Measurements from ENCODE around the gene MCEE. TPM values are rescaled to one million over a fixed set of nuclear protein-coding genes. Genes with fewer than 3 reads are reported as not detected.

Gene MCEE
- total RNA-seq, result 28.5 TPM

DNA sequence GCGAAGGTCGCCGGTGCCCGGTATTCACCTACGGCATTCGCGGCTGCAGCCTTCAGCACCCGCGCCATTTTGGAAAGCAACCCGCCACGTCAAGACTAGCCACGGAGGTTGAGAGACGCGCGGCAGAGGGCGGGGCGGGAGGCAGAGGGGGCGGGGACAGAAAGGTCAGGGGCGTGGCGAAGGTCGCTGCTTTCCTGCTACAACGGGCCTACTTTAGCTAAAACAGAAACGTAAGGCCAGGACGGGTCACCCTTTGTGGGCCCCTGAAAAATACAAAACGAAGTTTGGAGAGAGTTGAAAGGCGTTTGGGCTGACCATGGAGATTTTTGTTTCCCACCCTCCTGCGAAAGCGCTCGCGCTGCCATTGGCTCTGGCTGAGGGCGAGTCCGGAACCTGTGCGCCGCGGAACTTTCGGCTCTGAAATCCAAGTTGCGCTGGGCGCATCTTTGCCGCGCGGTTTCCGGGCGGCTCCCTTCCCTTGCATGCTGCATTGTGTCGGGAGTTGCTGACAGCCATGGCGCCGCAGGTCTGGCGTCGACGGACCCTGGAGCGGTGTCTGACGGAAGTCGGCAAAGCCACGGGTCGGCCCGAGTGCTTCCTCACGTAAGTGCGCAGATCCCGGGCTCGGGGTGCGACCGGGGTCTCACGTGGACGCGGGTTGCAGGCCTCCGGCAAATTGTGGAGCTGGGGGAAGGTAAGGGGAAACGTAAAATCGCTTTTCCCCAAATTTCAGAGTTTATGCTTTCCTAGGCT, at the start of gene MCEE, which contains the start of gene MPHOSPH10:
TSS of gene MCEE (minus strand) at position 78 of the 753 bp plus-strand sequence. CDS start at position 68, 10 bp downstream.
TSS of gene MPHOSPH10 (plus strand) at position 483 of the 753 bp plus-strand sequence. CDS start at position 515, 32 bp downstream.

DNA sequence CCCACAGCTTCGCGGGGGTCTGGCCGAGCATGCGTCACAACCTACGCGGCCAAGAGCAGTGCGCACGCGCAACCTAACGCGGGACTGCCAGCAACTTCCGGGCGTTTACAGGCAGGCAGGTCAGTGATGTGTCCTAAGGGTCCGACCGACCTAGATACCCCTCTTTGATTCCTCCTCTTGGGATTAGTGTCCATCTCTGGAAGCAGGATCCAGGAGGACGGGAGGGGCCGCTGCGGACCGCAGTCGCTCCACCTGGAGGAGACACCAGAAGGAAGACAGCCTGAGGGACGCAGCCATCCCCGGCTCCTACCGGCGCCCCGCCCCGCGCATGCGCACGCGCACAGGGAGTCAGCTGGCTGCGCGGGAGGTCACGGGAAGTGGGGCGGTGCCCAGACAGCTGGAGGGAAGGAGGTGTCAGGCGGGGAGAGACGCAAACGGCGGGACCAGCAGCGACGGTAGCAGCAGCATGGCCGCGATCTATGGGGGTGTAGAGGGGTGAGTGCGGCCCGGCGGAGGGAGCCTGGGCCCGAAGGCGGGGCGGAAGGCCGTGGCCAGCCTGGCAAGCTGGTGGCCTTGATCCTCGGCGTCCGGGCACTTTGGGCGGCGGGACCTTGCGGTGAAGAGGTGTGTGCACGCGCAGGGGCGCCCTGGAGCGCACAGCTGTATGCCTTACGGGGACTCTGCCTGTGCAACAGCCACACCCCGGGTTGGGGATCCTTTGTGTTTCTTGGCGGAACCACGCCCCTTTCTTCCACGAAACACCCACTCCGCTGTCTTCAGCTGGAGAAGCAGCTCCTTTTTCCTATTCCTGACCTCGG, 61.6 kb downstream of the MCEE start, which contains the start of gene NAGK:
TSS of gene NAGK (plus strand) at position 431 of the 818 bp plus-strand sequence. CDS start at position 467, 36 bp downstream.

Other genes with a start within 250 kb of the MCEE start
- 25.7 TPM for gene VAX2, start 229.7 kb downstream of the MCEE start, total RNA-seq
- 24.9 TPM for gene ATP6V1B1, start 194.3 kb downstream of the MCEE start, total RNA-seq
- 9.1 TPM for gene ANKRD53, start 151.6 kb downstream of the MCEE start, total RNA-seq
- 94.7 TPM for gene TEX261, start 135.4 kb downstream of the MCEE start, total RNA-seq
- 65.3 TPM for gene NAGK, start 61.6 kb downstream of the MCEE start, total RNA-seq
- 25.7 TPM for gene MPHOSPH10, start 405 bp upstream of the MCEE start, total RNA-seq
- 20.4 TPM for gene PAIP2B, start 96.9 kb upstream of the MCEE start, total RNA-seq
- 447 TPM for gene ZNF638, start 201.6 kb upstream of the MCEE start, total RNA-seq

Data from camera-type eye (tissue), 1 donor.